ENCODE data around the gene SRPK2.
"Not testable (repeated sequence)": the region's sequence is repeated elsewhere in the genome, so short reads cannot be mapped to it uniquely, and the experiment has no call there.

DNA sequence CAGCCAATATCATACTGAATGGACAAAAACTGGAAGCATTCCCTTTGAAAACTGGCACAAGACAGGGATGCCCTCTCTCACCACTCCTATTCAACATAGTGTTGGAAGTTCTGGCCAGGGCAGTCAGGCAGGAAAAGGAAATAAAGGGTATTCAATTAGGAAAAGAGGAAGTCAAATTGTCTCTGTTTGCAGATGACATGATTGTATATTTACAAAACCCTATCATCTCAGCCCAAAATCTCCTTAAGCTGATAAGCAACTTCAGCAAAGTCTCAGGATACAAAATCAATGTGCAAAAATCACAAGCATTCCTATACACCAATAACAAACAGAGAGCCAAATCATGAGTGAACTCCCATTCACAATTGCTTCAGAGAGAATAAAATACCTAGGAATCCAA is 129.8 kb downstream of the SRPK2 start:
- TF ChIP-seq, protein P1, sequence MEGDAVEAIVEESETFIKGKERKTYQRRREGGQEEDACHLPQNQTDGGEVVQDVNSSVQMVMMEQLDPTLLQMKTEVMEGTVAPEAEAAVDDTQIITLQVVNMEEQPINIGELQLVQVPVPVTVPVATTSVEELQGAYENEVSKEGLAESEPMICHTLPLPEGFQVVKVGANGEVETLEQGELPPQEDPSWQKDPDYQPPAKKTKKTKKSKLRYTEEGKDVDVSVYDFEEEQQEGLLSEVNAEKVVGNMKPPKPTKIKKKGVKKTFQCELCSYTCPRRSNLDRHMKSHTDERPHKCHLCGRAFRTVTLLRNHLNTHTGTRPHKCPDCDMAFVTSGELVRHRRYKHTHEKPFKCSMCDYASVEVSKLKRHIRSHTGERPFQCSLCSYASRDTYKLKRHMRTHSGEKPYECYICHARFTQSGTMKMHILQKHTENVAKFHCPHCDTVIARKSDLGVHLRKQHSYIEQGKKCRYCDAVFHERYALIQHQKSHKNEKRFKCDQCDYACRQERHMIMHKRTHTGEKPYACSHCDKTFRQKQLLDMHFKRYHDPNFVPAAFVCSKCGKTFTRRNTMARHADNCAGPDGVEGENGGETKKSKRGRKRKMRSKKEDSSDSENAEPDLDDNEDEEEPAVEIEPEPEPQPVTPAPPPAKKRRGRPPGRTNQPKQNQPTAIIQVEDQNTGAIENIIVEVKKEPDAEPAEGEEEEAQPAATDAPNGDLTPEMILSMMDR (IDR thresholded peaks at IDR 0.05) = not testable (repeated sequence)
- TF ChIP-seq EP300 (IDR thresholded peaks at IDR 0.05) = not testable (repeated sequence)
